Subcutaneous abdominal adipose tissue (tissue), 5 donors: ENCODE measurements around the gene LRRK1.

Experiments used
- H3K27ac ChIP-seq: one replicate; pipeline ENCODE4 v1.7.0; 2013; ENCODE audit warnings: low read depth, mild to moderate bottlenecking, inconsistent platforms, low read length, moderate library complexity
- H3K27me3 ChIP-seq, 5 donors: one replicate each; pipeline ENCODE4 v1.7.0; 2013; ENCODE audit warnings: low read length in 5 of 5, inconsistent platforms in 1 of 5; ENCODE audit not compliant: control insufficient read depth in 5 of 5, insufficient read depth in 4 of 5
- H3K36me3 ChIP-seq, 5 donors: one replicate each; pipeline ENCODE4 v1.7.0; 2013; ENCODE audit warnings: low read length in 5 of 5; ENCODE audit not compliant: control insufficient read depth in 5 of 5, insufficient read depth in 5 of 5
- H3K4me1 ChIP-seq, 5 donors: one replicate each; pipeline ENCODE4 v1.7.0; 2013; ENCODE audit warnings: low read length in 5 of 5, mild to moderate bottlenecking in 3 of 5, moderate library complexity in 1 of 5; ENCODE audit not compliant: control insufficient read depth in 5 of 5, insufficient read depth in 5 of 5
- H3K4me3 ChIP-seq, 5 donors: one replicate each; pipeline ENCODE4 v1.7.0; 2013; ENCODE audit warnings: low read length in 5 of 5, low read depth in 1 of 5
- H3K9ac ChIP-seq, 5 donors: one replicate each; pipeline ENCODE4 v1.7.0; 2013; ENCODE audit warnings: low read length in 5 of 5, mild to moderate bottlenecking in 4 of 5, moderate library complexity in 3 of 5
- H3K9me3 ChIP-seq, 5 donors: one replicate each; pipeline ENCODE4 v1.7.0; 2013; ENCODE audit warnings: low read length in 5 of 5; ENCODE audit not compliant: control insufficient read depth in 5 of 5
- donor health status: healthy.
- donor health status: healthy.
- donor health status: healthy.
- donor health status: healthy.
- donor health status: healthy.

Gene LRRK1

DNA sequence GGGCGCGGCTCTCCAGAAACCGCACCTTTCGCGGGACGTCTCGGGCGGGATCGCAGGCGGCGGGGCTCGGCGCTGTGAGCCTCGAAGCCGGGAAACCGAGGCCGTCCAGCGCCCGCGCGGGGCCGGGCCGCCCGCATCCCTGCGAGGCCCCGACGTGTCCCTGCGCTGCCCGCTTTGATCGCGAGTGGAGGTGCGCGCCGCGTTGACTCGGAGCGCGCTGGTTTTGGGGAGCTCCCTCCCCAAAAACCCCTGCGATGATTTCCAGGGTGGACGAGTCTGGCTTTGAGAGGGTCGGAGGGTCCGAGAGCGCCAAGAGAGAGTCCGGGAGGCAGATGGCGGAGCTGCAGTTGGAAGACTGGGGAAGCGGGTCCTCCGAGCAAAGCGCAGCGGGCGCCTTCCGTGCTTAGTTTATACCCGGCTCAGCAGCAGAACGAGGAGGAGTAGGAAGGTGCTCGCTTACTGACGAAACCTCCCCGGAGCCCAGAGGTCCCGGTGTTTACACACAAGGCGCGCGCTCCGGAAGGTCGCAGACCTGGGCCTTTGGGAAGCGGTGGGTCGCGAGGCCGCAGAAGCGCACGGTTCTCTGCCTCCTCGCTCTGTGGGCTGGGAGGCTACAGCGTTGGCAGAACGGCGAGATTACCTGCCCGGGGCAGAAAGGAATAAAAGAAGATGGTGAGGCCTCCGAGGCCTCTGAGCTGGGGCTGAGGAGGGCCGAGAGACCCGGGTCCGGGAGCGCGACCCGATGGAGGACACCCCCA is 38.8 kb upstream of the LRRK1 start:
- Histone ChIP-seq H3K27ac (no peak overlapping the region), H3K9me3 (no peaks in the 10 kb centered on the region), H3K9ac (peak overlapping the region in 2 of 5 donors; percentile 20 to 66), H3K4me3 (peak overlapping the region; percentile 40 to 68 (median 57)), H3K4me1 (peaks cover 0 to 15% (median 7%) of the 10 kb centered on the region in 5 donors), H3K36me3 (no peaks in the 10 kb centered on the region), H3K27me3 (peaks cover 0 to 29% (median 14%) of the 10 kb centered on the region in 5 donors)

DNA sequence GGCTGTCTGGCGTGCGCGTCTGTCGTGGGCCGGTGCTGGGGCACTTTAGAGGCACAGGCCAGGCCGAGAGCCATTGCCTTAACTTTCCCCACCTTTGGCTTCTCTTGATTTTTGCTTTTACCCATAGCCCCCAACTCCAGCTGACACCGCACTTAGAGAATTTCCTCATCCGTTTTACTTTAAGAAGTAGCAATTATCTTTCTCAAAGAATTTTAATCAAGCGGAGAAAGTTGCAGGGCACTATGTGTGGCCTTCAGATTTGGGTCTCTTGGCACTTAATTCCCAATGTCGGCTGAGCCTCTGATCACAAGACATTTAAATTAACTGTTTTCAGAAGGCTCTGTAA is 38.3 kb upstream of the LRRK1 start:
- Histone ChIP-seq H3K9ac (no peak overlapping the region), H3K36me3 (no peaks in the 10 kb centered on the region), H3K9me3 (no peaks in the 10 kb centered on the region), H3K4me1 (peaks cover 0 to 15% (median 7%) of the 10 kb centered on the region in 5 donors), H3K27ac (no peak overlapping the region), H3K27me3 (peaks cover 0 to 29% (median 14%) of the 10 kb centered on the region in 5 donors), H3K4me3 (peak overlapping the region in 4 of 5 donors; percentile 48 to 68 (median 59))

DNA sequence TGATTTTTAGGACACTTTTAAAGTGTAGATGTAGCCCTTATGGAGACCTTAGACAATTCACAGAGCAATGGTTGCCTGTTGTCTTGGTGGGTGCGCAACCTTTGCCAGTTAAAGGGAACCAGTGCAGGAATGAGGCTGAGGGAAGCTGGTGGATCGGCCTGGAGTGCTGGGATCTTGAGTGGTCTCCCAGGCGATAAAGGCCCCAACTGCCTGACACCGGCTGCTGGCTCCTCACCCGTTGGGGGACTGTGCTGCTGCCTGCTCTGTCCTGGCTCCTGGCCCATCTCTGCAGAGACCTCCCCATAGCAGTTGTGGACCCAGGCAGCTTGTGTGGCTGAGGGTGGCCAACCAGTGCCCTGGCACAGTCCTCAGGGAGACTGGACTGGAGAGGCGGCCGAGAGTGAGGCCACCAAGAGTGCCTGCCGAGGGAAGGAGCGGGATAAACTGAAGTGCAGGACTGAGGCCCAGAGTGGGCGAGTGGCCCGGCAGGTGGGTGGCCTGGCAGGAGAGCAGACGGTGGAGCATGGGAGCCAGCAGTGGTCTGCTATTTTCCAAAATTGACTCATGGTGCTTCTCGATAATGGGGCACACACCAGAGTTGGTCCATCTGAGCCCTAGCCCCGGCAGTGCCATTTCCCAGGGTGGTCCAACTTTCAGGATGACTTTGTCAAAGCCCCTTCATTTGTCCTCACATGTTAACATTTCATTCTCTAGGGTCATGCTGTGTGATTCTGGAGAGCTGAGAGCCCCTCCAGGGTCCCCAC is 37.4 kb upstream of the LRRK1 start:
- Histone ChIP-seq H3K27ac (no peak overlapping the region), H3K36me3 (no peaks in the 10 kb centered on the region), H3K27me3 (peaks cover 0 to 29% (median 14%) of the 10 kb centered on the region in 5 donors), H3K4me3 (no peak overlapping the region), H3K4me1 (peaks cover 0 to 15% (median 7%) of the 10 kb centered on the region in 5 donors), H3K9ac (no peak overlapping the region), H3K9me3 (no peaks in the 10 kb centered on the region)

DNA sequence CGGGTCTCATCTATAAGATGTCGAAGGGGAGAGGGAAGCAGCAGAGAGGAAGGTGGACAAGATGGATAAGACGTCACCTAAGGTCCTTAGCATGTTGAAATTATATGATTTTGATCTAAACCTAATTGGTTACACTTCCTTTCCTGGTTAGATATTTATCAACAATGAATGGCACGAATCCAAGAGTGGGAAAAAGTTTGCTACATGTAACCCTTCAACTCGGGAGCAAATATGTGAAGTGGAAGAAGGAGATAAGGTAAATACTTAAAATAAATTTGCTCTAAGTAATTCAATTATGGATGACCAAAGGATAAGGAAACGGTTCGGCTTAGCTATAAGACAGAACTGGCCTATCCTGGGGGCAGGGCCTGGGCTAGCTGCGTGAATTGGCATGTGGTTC is 34.0 kb upstream of the LRRK1 start:
- Histone ChIP-seq H3K27me3 (peaks cover 0 to 30% (median 9%) of the 10 kb centered on the region in 5 donors), H3K4me3 (no peak overlapping the region), H3K4me1 (peaks cover 4 to 21% (median 17%) of the 10 kb centered on the region in 5 donors), H3K36me3 (no peaks in the 10 kb centered on the region), H3K9me3 (no peaks in the 10 kb centered on the region), H3K27ac (no peak overlapping the region), H3K9ac (no peak overlapping the region)

DNA sequence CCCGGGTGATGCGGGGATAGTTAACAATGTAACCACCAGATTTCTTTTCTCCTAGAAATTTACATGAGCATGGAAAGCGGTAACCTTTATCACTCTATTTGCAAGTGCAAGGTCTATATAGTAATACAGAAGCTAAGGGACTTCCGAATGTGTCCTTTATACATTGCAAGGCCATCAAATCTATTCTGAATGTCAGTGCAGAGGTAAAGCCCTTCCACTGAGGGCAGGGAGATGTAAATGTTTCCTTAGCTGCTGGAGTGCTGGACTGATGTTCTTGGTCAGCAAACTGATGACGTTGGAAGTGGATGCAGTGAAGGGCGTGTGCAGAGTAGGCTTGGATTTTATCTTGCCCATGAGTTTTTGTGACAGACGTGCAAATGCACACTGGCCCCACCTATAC is 33.3 kb upstream of the LRRK1 start:
- peaks cover 4 to 18% (median 13%) of the 10 kb centered on the region in 5 donors for H3K4me1 ChIP-seq
- no peaks in the 10 kb centered on the region for H3K9me3 ChIP-seq
- no peaks in the 10 kb centered on the region for H3K36me3 ChIP-seq
- H3K27ac ChIP-seq, result no peak overlapping the region
- peaks cover 0 to 27% (median 4%) of the 10 kb centered on the region in 5 donors for H3K27me3 ChIP-seq
- no peak overlapping the region for H3K4me3 ChIP-seq
- no peak overlapping the region for H3K9ac ChIP-seq

DNA sequence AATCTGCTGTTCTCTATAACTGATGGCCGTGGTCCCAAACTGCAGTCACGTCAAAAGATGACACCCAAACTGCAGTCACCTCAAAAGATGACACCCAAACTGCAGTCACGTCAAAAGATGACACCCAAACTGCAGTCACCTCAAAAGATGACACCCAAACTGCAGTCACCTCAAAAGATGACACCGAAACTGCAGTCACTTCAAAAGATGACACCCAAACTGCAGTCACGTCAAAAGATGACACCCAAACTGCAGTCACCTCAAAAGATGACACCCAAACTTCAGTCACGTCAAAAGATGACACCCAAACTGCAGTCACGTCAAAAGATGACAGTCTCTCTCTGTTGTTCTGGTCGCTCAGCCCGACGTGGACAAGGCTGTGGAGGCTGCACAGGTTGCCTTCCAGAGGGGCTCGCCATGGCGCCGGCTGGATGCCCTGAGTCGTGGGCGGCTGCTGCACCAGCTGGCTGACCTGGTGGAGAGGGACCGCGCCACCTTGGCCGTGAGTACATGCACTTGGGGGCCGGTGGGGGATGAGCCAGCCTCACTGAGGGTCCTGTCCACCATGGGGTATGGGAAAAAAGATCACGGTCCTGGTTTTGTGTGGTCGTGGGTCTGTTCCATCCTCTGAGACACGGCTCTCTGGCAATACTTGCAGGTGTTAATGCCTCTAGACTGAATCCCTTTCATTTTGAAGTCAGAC is 31.8 kb upstream of the LRRK1 start:
- Histone ChIP-seq H3K9me3 (no peaks in the 10 kb centered on the region), H3K4me1 (peaks cover 4 to 27% (median 13%) of the 10 kb centered on the region in 5 donors), H3K4me3 (no peak overlapping the region), H3K27ac (no peak overlapping the region), H3K9ac (no peak overlapping the region), H3K27me3 (peaks cover 0 to 25% (median 2%) of the 10 kb centered on the region in 5 donors), H3K36me3 (no peaks in the 10 kb centered on the region)

DNA sequence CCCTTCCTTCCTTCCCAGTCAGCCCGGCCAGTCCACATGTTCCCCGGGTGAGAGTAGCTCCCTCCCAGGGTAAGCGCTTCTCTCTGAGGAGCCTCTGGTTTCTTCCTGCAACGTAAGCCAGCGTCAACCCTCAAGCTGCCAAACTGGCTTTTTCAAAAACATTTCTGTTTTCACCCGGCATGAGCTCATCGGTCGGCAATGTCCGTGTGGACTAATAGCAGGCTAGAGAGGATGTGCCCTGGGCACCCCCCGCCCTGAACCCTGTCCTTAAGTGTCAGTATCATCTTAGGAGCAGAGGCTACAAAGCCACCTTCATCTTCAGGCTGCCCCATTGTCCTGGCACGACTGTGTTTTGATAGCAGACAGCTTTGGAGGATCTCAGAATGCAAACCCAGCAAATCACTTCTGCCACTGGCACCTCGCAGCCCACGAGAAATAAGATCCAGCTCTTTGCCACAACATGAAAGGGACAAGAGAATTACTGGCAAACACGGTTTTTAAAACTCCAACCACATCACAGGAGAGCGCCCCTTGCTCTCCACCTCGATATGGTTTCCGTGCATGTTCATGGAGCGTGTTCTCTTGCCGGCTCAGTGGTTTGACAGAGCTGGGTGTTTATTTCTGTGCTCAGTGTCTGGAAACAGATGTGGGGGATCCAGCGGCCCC is 29.6 kb upstream of the LRRK1 start:
- Histone ChIP-seq H3K36me3 (peaks cover 0 to 4% (median 0%) of the 10 kb centered on the region in 5 donors), H3K27me3 (peaks cover 0 to 24% (median 2%) of the 10 kb centered on the region in 5 donors), H3K4me3 (peak overlapping the region; percentile 6 to 36 (median 27)), H3K4me1 (peaks cover 4 to 27% (median 13%) of the 10 kb centered on the region in 5 donors), H3K9ac (peak overlapping the region in 2 of 5 donors; percentile 1 to 7), H3K27ac (peak overlapping the region; percentile 57), H3K9me3 (no peaks in the 10 kb centered on the region)

DNA sequence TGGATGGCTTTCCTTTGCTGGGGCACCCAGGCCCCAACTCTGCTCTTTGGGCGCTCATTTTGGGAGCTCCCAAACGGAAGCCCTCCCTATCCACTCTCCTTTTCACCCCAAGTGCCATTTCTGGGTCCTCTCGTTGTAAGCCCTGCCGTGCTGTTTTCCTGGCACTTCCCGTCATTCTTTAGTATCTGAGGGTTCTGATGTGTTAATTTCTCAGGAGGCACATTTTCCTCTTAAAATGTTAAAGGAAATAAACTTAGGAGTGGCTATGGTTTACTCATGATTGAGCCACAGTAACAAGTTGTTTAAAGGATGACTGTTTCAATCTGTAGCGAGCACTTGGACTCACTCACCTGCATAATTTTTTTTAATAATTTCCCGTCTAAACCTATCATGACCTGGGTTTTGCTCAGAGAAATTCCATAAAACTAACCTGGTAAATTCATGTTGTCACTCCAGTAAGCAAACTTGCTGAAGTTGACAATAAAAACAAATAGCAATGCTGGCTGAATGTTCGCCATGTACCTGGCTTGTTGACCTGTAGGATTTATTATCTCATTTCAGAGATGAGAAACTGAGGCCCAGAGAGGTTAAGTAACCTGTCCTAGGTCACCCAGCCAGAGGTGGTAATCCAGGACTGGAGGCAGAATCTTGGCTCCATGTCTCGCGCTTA is 29.0 kb upstream of the LRRK1 start:
- H3K4me3 ChIP-seq, result peak overlapping the region in 2 of 5 donors; percentile 27 to 36
- peaks cover 0 to 24% (median 2%) of the 10 kb centered on the region in 5 donors for H3K27me3 ChIP-seq
- H3K9ac ChIP-seq, result no peak overlapping the region
- H3K9me3 ChIP-seq, result no peaks in the 10 kb centered on the region
- H3K27ac ChIP-seq, result peak overlapping the region; percentile 57
- H3K4me1 ChIP-seq, result peaks cover 4 to 27% (median 13%) of the 10 kb centered on the region in 5 donors
- peaks cover 0 to 4% (median 0%) of the 10 kb centered on the region in 5 donors for H3K36me3 ChIP-seq

DNA sequence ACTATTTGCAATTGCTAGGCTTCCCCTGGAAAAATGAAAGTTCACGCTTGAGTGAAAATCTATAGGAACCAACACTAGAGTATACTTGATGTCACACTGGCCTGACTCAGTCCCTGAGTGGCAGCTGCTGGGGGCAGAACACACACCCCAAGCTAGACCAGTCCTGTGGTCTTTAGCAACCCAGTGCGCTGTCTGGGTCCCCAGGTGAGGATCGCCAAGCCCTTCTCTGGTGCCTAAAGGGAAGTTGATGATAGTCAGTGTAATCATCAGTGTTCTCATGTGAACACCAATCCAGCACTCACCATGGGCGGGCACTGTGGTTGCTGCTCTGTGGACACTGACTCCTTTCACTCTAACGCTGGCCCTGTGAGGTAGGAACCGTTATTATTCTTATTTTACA is 28.3 kb upstream of the LRRK1 start:
- Histone ChIP-seq H3K27me3 (peaks cover 0 to 24% (median 2%) of the 10 kb centered on the region in 5 donors), H3K4me1 (peaks cover 4 to 27% (median 13%) of the 10 kb centered on the region in 5 donors)

More for the DNA sequence above, 28.3 kb upstream of the LRRK1 start:
- H3K27ac ChIP-seq, result no peak overlapping the region
- H3K9ac ChIP-seq, result no peak overlapping the region
- no peak overlapping the region for H3K4me3 ChIP-seq
- H3K9me3 ChIP-seq, result no peaks in the 10 kb centered on the region
- H3K36me3 ChIP-seq, result peaks cover 0 to 4% (median 0%) of the 10 kb centered on the region in 5 donors
